Erythroblast (primary cell): ENCODE measurements around the gene HABP2.

Experiments used
- GATA1 ChIP-seq: IDR thresholded peaks from 2 replicates; pipeline ENCODE4 v1.6.1; 2011; ENCODE audit warnings: low read depth, mild to moderate bottlenecking, control low read depth, low read length, moderate library complexity
- POLR2A ChIP-seq: IDR thresholded peaks from 2 replicates; pipeline ENCODE4 v1.6.1; 2011; ENCODE audit warnings: mild to moderate bottlenecking, low read length

DNA sequence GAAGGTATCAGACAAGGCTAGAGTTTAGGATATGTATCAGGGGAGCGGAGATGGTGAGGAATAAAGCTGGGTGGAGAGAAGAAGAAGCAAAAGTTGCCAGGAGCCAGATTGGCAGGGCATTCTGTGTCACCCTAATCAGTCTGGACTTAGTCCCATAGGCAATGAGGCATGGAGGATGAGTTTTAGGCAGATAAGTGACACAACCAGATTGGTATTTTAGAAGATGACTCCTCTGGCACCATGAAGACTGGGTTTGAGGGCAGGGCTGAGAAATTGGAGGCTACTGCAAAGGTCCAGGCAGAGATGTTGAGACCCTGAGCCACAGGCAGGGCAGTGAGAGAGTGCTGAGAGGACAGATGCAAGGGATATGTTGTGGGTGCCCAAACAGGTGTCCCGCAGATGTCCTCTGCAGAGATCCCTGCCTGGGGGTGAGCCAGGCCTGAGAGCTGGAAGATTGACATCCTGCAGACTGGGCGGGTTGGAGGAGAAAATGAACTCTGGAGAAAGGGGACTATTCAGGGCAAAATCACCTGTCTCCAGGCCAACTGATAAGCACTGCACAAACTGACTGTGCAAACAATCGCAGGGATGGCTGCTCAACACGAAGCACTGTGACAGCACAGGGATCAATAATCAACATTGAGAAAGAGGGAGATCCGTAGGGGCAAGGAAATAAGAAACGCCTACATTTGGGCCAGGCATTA is 11.9 kb upstream of the HABP2 start:
- TF ChIP-seq POLR2A, result no peak
- TF ChIP-seq GATA1, result no peak
